K562 (cell line): Measurements from ENCODE around the gene RNF167. TPM values are rescaled to one million over a fixed set of nuclear protein-coding genes. Genes with fewer than 3 reads are reported as not detected.

Source experiments
- BRCA1 ChIP-seq, 2 experiments: fragments of 450-650 bp in 1 of 2; sonication (generic) in 1 of 2; formaldehyde crosslinking in 1 of 2; IDR thresholded peaks; 2 replicates each; pipeline versions ENCODE4 v1.5.0 to v1.6.1; 2017 to 2020; ENCODE audit warnings: mild to moderate bottlenecking in 1 of 2, missing genetic modification reagents in 1 of 2
- CREB1 ChIP-seq, 2 experiments: sonication (generic) in 1 of 2; formaldehyde crosslinking in 1 of 2; IDR thresholded peaks; 2 replicates each; pipeline versions ENCODE4 v1.6.1 to v1.8.0; 2012 to 2022; ENCODE audit warnings: inconsistent platforms in 1 of 2, mild to moderate bottlenecking in 1 of 2, missing genetic modification reagents in 1 of 2, moderate library complexity in 1 of 2
- DACH1 ChIP-seq: fragments of 450-650 bp; IDR thresholded peaks from 2 replicates; pipeline ENCODE4 v1.6.1; 2018; ENCODE audit not compliant: partially characterized antibody
- HDGF ChIP-seq: fragments of 450-650 bp; IDR thresholded peaks from 2 replicates; pipeline ENCODE4 v1.6.1; 2016
- ILK ChIP-seq: fragments of 450-650 bp; IDR thresholded peaks from 2 replicates; pipeline ENCODE4 v1.6.1; 2016; ENCODE audit warnings: missing genetic modification characterization, low read depth, mild to moderate bottlenecking, missing compliant biosample characterization, moderate library complexity, borderline replicate concordance
- PYGO2 ChIP-seq: fragments of 450-650 bp; IDR thresholded peaks from 2 replicates; pipeline ENCODE4 v1.6.1; 2016; ENCODE audit warnings: mild to moderate bottlenecking, missing genetic modification characterization, moderate library complexity, missing compliant biosample characterization
- SAFB2 ChIP-seq: fragments of 200-400 bp; formaldehyde crosslinking; IDR thresholded peaks from 2 replicates; pipeline ENCODE4 v1.6.1; 2018; ENCODE audit warnings: borderline replicate concordance, low read length, low read depth, moderate library complexity; ENCODE audit not compliant: severe bottlenecking
- SETDB1 ChIP-seq: IDR thresholded peaks from one replicate; pipeline ENCODE4 v1.6.1; 2012; ENCODE audit warnings: low read length, control low read depth, inconsistent platforms
- SIX5 ChIP-seq, 2 experiments: IDR thresholded peaks; 2 replicates each; pipeline ENCODE4 v1.6.1; 2011; ENCODE audit warnings: low read length in 2 of 2, borderline replicate concordance in 1 of 2, low read depth in 1 of 2, mild to moderate bottlenecking in 1 of 2, moderate library complexity in 1 of 2; ENCODE audit not compliant: insufficient read depth in 1 of 2
- SRSF1 ChIP-seq: fragments of 200-400 bp; formaldehyde crosslinking; IDR thresholded peaks from 2 replicates; pipeline ENCODE4 v1.6.1; 2017; ENCODE audit warnings: mild to moderate bottlenecking, low read depth, low read length, moderate library complexity
- SRSF7 ChIP-seq: fragments of 200-400 bp; formaldehyde crosslinking; optimal IDR thresholded peaks from 2 replicates; pipeline ENCODE3; 2017; ENCODE audit warnings: mild to moderate bottlenecking, low read depth, low read length
- STAT5B ChIP-seq: fragments of 250-450 bp; sonication (Bioruptor Pico); IDR thresholded peaks from 2 replicates; pipeline ENCODE4 v1.8.0; 2021; ENCODE audit warnings: mild to moderate bottlenecking, inconsistent platforms
- ZBTB2 ChIP-seq: fragments of 450-650 bp; IDR thresholded peaks from 2 replicates; pipeline ENCODE4 v1.6.1; 2016; ENCODE audit warnings: antibody characterized with exemption
- ZBTB26 ChIP-seq: fragments of 450-650 bp; formaldehyde crosslinking; IDR thresholded peaks from 2 replicates; pipeline ENCODE4 v1.4.0; 2022; ENCODE audit warnings: missing genetic modification characterization
- ZBTB34 ChIP-seq: fragments of 250-450 bp; sonication (Bioruptor Pico); IDR thresholded peaks from 2 replicates; pipeline ENCODE4 v1.8.0; 2021; ENCODE audit warnings: mild to moderate bottlenecking, moderate library complexity
- ZC3H4 ChIP-seq: sonication (generic); formaldehyde crosslinking; IDR thresholded peaks from 2 replicates; pipeline ENCODE4 v1.9.0; 2021; ENCODE audit warnings: missing genetic modification reagents, borderline replicate concordance
- ZNF143 ChIP-seq: sonication (generic); formaldehyde crosslinking; IDR thresholded peaks from 2 replicates; pipeline ENCODE4 v1.9.0; 2022; ENCODE audit warnings: mild to moderate bottlenecking, missing genetic modification reagents
- ZNF277 ChIP-seq: fragments of 250-450 bp; sonication (Bioruptor Pico); IDR thresholded peaks from 2 replicates; pipeline ENCODE4 v1.8.0; 2022; ENCODE audit warnings: inconsistent platforms, mild to moderate bottlenecking, moderate library complexity, borderline replicate concordance
- ZNF431 ChIP-seq: sonication (generic); formaldehyde crosslinking; IDR thresholded peaks from 2 replicates; pipeline ENCODE4 v1.8.0; 2022; ENCODE audit warnings: mild to moderate bottlenecking, missing genetic modification reagents
- ZNF695 ChIP-seq: fragments of 450-650 bp; formaldehyde crosslinking; IDR thresholded peaks from 2 replicates; pipeline ENCODE4 v1.4.0; 2020; ENCODE audit warnings: mild to moderate bottlenecking, moderate library complexity
- ZNF77 ChIP-seq: fragments of 250-450 bp; sonication (Bioruptor Pico); IDR thresholded peaks from 2 replicates; pipeline ENCODE4 v1.5.0; 2020
- polyA plus RNA-seq, 8 experiments: library from polyadenylated mRNA; depleted of rRNA in 4 of 8; stranded (reverse) in 5 of 8; unstranded in 3 of 8; fragments of >200 nt; fragmentation: Nextera tagmentation in 2 of 8; fragmentation: Illumina TruSeq in 1 of 8; extraction: Ambion mirVana in 2 of 8; extraction: Trizol in 1 of 8; gene quantifications; 2 replicates each; pipeline versions ENCODE4 v1.2.1 to v1.2.3, GENCODE V29; 2011 to 2014; ENCODE audit warnings: inconsistent platforms in 1 of 8, missing spikeins in 1 of 8
- total RNA-seq, 7 experiments: library from RNA; depleted of rRNA in 6 of 7; stranded (reverse); fragments of >200 nt in 6 of 7; fragmentation: Illumina TruSeq in 2 of 7; extraction: Trizol in 2 of 7; gene quantifications; 2 replicates each; pipeline versions ENCODE4 v1.2.1 to v1.2.3, GENCODE V29; 2011 to 2021; ENCODE audit warnings: low replicate concordance in 1 of 7

The RNF167 gene
- total and polyA plus RNA-seq, 9 of the 15 experiments (the other 6 are each of a cell fraction or from before 2014, with no cell fraction given): 16.5 to 143 (median 45.5) TPM

GRCh38 chr17:4939796-4940554 is at the start of gene RNF167, which contains the start of gene SLC25A11 (continued):
- peak; percentile 65; the same call in 1 of the 2 replicates for TF ChIP-seq ZNF143 (CRISPR knock-in tag)
- TF ChIP-seq ZBTB2: peak; percentile 64; the same call in 1 of the 2 replicates
- no peak for TF ChIP-seq BRCA1 (IDR thresholded peaks at IDR 0.05)
- TF ChIP-seq BRCA1 (CRISPR knock-in tag; IDR thresholded peaks at IDR 0.05): no peak
- no peak for TF ChIP-seq ZNF431
- TF ChIP-seq SAFB2: no peak
- no peak for TF ChIP-seq SIX5 (IDR thresholded peaks at IDR 0.05; ENCODE audit: borderline replicate concordance in 1 of 2, insufficient read depth in 1 of 2, low read depth in 1 of 2, low read length in 2 of 2)
- TF ChIP-seq ZBTB34: no peak
- no peak for TF ChIP-seq HDGF
- TF ChIP-seq CREB1 (IDR thresholded peaks at IDR 0.05): no peak
- peak; percentile 14; the same call in 1 of the 2 replicates for TF ChIP-seq CREB1 (CRISPR knock-in tag; IDR thresholded peaks at IDR 0.05)
- TF ChIP-seq PYGO2 (tag): no peak
- no peak for TF ChIP-seq ZNF277 (CRISPR knock-in tag)
- TF ChIP-seq ZNF695 (CRISPR knock-in tag): no peak
- no peak for TF ChIP-seq ZBTB26 (CRISPR knock-in tag)
- TF ChIP-seq ZC3H4 (CRISPR knock-in tag): no peak
- TF ChIP-seq ZNF77 (CRISPR knock-in tag): no peak
- TF ChIP-seq SRSF7: no peak
- no peak for TF ChIP-seq SRSF1
- no peak for TF ChIP-seq STAT5B (CRISPR knock-in tag)
- no peak for TF ChIP-seq ILK (tag)
- TF ChIP-seq DACH1: no peak
- TF ChIP-seq SETDB1: no peak
